ENCODE data around the gene ACSL5.

ACSL5 gene

DNA sequence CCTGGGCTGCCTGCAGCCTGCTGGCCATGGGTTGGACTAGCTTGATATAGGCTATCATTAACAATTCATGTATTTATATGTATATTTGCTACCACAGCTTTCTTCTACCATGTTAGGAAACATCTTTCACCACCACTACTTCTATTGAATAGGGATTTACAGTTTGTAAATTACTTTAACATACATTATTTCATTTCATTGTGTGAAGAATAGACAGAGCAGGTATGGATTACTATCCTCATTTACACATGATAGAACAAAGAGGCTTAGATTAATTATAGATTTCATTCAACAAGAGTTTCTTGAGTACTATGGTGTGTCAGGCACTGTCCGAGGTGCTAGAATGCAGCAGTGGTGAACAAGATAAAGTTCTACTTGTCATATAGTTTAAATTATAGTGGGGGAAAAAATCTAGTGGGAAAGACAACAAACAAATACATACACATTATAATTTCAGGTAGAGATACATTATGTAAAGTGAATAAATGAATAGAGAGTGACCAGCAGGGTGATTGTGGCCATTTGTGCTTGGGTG is 93.7 kb downstream of the ACSL5 start:
- Histone ChIP-seq H3K4me3 (ENCODE audit: low read length) (no peak overlapping the region), H3K27ac (ENCODE audit: low read depth, low read length) (no peak overlapping the region), H3K36me3 (ENCODE audit: control insufficient read depth, insufficient read depth, low read length) (no peaks in the 10 kb centered on the region), H3K27me3 (ENCODE audit: control insufficient read depth, insufficient read depth, low read length) (no peaks in the 10 kb centered on the region), H3K9ac (ENCODE audit: low read length) (no peak overlapping the region), H3K4me1 (ENCODE audit: control insufficient read depth, insufficient read depth, low read length) (no peaks in the 10 kb centered on the region)

DNA sequence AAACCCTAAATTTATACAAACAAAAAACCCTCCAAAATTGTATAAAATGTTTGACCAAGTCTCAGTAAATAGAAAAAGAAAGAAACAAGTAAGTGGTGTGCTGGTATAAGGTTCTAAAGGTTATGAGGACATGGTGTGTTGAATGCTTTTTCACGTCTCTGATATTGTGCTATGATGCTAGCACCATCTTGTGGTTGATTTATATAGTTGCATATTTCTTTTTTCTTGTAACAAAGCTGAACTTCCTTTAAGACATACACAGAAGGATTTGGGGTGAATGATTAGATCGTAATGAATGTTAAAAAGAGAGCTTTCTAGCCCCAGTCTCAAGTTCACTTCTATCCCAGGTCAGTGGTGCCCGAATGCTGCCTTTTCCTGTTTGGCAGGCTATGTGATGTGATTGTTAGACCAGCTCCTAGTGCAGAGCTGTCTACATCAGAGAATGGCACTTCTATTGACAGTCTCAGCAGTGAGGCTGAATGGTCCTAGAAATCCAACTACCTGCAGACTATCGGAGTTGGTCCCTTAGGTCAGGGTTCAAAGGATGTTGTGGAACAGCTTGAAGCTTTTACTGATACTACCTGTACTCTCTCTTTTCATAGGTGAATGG is 98.1 kb downstream of the ACSL5 start:
- no peaks in the 10 kb centered on the region for H3K36me3 ChIP-seq (ENCODE audit: control insufficient read depth, insufficient read depth, low read length)
- no peaks in the 10 kb centered on the region for H3K4me1 ChIP-seq (ENCODE audit: control insufficient read depth, insufficient read depth, low read length)
- H3K4me3 ChIP-seq (ENCODE audit: low read length): no peak overlapping the region
- no peak overlapping the region for H3K9ac ChIP-seq (ENCODE audit: low read length)
- H3K27me3 ChIP-seq (ENCODE audit: control insufficient read depth, insufficient read depth, low read length): no peaks in the 10 kb centered on the region
- H3K27ac ChIP-seq (ENCODE audit: low read depth, low read length): no peak overlapping the region

DNA sequence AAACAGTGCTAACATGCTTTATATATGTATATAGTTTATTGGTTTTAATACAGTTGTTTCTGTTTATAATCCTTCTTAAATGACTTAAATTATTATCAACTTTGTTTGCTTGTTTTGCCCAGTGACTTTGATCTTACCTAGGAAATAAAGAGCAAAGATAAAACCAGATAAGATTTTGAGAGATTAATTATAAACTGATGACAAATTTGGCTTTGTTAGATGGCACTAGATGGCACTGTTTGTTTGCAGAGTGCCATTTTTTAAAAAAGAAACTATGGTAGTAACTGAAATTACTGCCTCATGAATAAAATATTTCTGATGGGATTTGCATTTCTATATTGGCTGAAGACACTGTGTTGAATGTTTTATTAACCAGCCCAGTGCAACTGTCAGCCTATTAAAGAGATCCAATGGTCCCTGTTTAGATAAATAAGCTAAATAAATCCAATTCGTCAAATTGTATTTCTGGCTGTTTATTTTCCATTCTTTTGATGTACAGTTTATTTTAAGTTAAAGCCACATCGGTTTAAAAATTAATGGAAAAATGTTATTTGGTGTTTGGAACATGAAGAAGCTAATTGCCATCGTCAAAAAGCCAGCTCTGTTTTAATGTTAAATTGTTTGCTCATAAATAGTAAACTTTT is 101.8 kb downstream of the ACSL5 start:
- Histone ChIP-seq H3K36me3 (ENCODE audit: control insufficient read depth, insufficient read depth, low read length) (no peaks in the 10 kb centered on the region), H3K4me3 (ENCODE audit: low read length) (no peak overlapping the region), H3K27me3 (ENCODE audit: control insufficient read depth, insufficient read depth, low read length) (no peaks in the 10 kb centered on the region), H3K9ac (ENCODE audit: low read length) (no peak overlapping the region), H3K27ac (ENCODE audit: low read depth, low read length) (no peak overlapping the region), H3K4me1 (ENCODE audit: control insufficient read depth, insufficient read depth, low read length) (no peaks in the 10 kb centered on the region)

All from rectal smooth muscle tissue (tissue), 1 donor.